Suprapubic skin (tissue), 4 donors: ENCODE measurements around the gene BAG5. TPM values are rescaled to one million over a fixed set of nuclear protein-coding genes. Genes with fewer than 3 reads are reported as not detected.

Source experiments
- DNase-seq, 2 donors: peaks; one replicate each; pipeline ENCODE4 v3.0.0-alpha.2; 2019; ENCODE audit warnings: low spot score in 2 of 2
- H3K27ac ChIP-seq: fragments of 200-600 bp; sonication (generic); one replicate; pipeline ENCODE4 v1.5.1; 2019
- H3K27me3 ChIP-seq: fragments of 200-600 bp; sonication (generic); one replicate; pipeline ENCODE4 v1.5.1; 2019
- H3K36me3 ChIP-seq: fragments of 200-600 bp; sonication (generic); one replicate; pipeline ENCODE4 v1.5.1; 2019
- H3K4me1 ChIP-seq: fragments of 200-600 bp; sonication (generic); one replicate; pipeline ENCODE4 v1.5.1; 2019
- H3K4me3 ChIP-seq: fragments of 200-600 bp; sonication (generic); one replicate; pipeline ENCODE4 v1.5.1; 2019; ENCODE audit warnings: mild to moderate bottlenecking
- H3K9me3 ChIP-seq: fragments of 200-600 bp; sonication (generic); one replicate; pipeline ENCODE4 v1.5.1; 2019
- CTCF ChIP-seq, 2 donors: fragments of 200-600 bp in 1 of 2; fragments of 450-650 bp in 1 of 2; sonication (generic) in 1 of 2; IDR thresholded peaks; one replicate each; pipeline ENCODE4 v1.5.1; 2016 to 2019; ENCODE audit warnings: antibody characterized with exemption in 2 of 2, mild to moderate bottlenecking in 1 of 2, moderate library complexity in 1 of 2
- EP300 ChIP-seq: sonication (generic); formaldehyde crosslinking; IDR thresholded peaks from one replicate; pipeline ENCODE4 v1.6.1; 2017; ENCODE audit warnings: antibody characterized with exemption
- POLR2A ChIP-seq, 2 donors: fragments of 450-650 bp; IDR thresholded peaks; one replicate each; pipeline ENCODE4 v1.6.1; 2017; ENCODE audit warnings: antibody characterized with exemption in 2 of 2, mild to moderate bottlenecking in 2 of 2, moderate library complexity in 2 of 2
- POLR2AphosphoS5 ChIP-seq, 3 donors: sonication (generic); formaldehyde crosslinking; IDR thresholded peaks; one replicate each; pipeline ENCODE4 v1.6.1; 2017; ENCODE audit warnings: antibody characterized with exemption in 3 of 3
- WGBS: methylation state at CpG from one replicate; pipeline ENCODE4 v1.1.5; 2018; 5-methylcytosine and 5-hydroxymethylcytosine counted together
- total RNA-seq, 4 donors: library from RNA; depleted of rRNA; stranded (reverse); fragments of >200 nt; gene quantifications; one replicate each; pipeline ENCODE4 v1.1.0, GENCODE V29; 2016

The BAG5 gene
- total RNA-seq, 4 donors from 2014 or later: 30.2 to 55.1 (median 39.9) TPM

- no peaks in the 10 kb centered on the region for H3K27me3 ChIP-seq
- TF ChIP-seq EP300: no peak
- TF ChIP-seq POLR2AphosphoS5 (IDR thresholded peaks at IDR 0.05): no peak
- no peak for TF ChIP-seq POLR2A (IDR thresholded peaks at IDR 0.05)
- no peak for TF ChIP-seq CTCF (IDR thresholded peaks at IDR 0.05)
- no peak overlapping the region for H3K4me3 ChIP-seq
- H3K9me3 ChIP-seq: no peaks in the 10 kb centered on the region
- peaks cover 27% of the 10 kb centered on the region for H3K36me3 ChIP-seq
- no peak overlapping the region for H3K27ac ChIP-seq
- 87% methylated on average over 18 of the region's 18 CpGs for WGBS
- no peak for DNase-seq
- H3K4me1 ChIP-seq: peaks cover 33% of the 10 kb centered on the region
Observed at GRCh38 chr14:103574707-103575285, 12.3 kb upstream of the BAG5 start.

- H3K4me1 ChIP-seq: peaks cover 33% of the 10 kb centered on the region
- H3K4me3 ChIP-seq: no peak overlapping the region
- no peak overlapping the region for H3K27ac ChIP-seq
- H3K9me3 ChIP-seq: no peaks in the 10 kb centered on the region
- no peak for DNase-seq
- H3K36me3 ChIP-seq: peaks cover 20% of the 10 kb centered on the region
- H3K27me3 ChIP-seq: no peaks in the 10 kb centered on the region
- no peak for TF ChIP-seq CTCF (IDR thresholded peaks at IDR 0.05)
- TF ChIP-seq EP300: no peak
- TF ChIP-seq POLR2A (IDR thresholded peaks at IDR 0.05): no peak
- TF ChIP-seq POLR2AphosphoS5 (IDR thresholded peaks at IDR 0.05): no peak
- WGBS: 60% methylated on average over 6 of the region's 6 CpGs
Observed at GRCh38 chr14:103574104-103574503, 11.6 kb upstream of the BAG5 start.

- WGBS: 81% methylated on average over 11 of the region's 11 CpGs
- H3K36me3 ChIP-seq: peaks cover 12% of the 10 kb centered on the region
- no peaks in the 10 kb centered on the region for H3K27me3 ChIP-seq
- no peaks in the 10 kb centered on the region for H3K9me3 ChIP-seq
- H3K27ac ChIP-seq: no peak overlapping the region
- TF ChIP-seq POLR2A (IDR thresholded peaks at IDR 0.05) (no peak), CTCF (IDR thresholded peaks at IDR 0.05) (no peak), EP300 (no peak), POLR2AphosphoS5 (IDR thresholded peaks at IDR 0.05) (no peak)
- peaks cover 22% of the 10 kb centered on the region for H3K4me1 ChIP-seq
- no peak overlapping the region for H3K4me3 ChIP-seq
- DNase-seq: no peak
Observed at GRCh38 chr14:103569408-103569807, 7.0 kb upstream of the BAG5 start.

- Histone ChIP-seq H3K9me3 (no peaks in the 10 kb centered on the region), H3K36me3 (peaks cover 12% of the 10 kb centered on the region), H3K4me3 (no peak overlapping the region), H3K27ac (no peak overlapping the region), H3K27me3 (no peaks in the 10 kb centered on the region), H3K4me1 (peaks cover 25% of the 10 kb centered on the region)
- no peak for DNase-seq
- TF ChIP-seq EP300: no peak
- no peak for TF ChIP-seq CTCF (IDR thresholded peaks at IDR 0.05)
- no peak for TF ChIP-seq POLR2A (IDR thresholded peaks at IDR 0.05)
- WGBS: 69% methylated on average over 7 of the region's 8 CpGs
Observed at GRCh38 chr14:103568952-103569351, 6.5 kb upstream of the BAG5 start.

- H3K27me3 ChIP-seq: no peaks in the 10 kb centered on the region
- peaks cover 55% of the 10 kb centered on the region for H3K4me1 ChIP-seq
- no peak for DNase-seq
- no peaks in the 10 kb centered on the region for H3K9me3 ChIP-seq
- WGBS: 67% methylated on average over 21 of the region's 21 CpGs
- no peak overlapping the region for H3K27ac ChIP-seq
- peaks cover 13% of the 10 kb centered on the region for H3K36me3 ChIP-seq
- H3K4me3 ChIP-seq: peak overlapping the region; percentile 89
- TF ChIP-seq EP300 (no peak), POLR2A (IDR thresholded peaks at IDR 0.05) (no peak), POLR2AphosphoS5 (IDR thresholded peaks at IDR 0.05) (no peak), CTCF (IDR thresholded peaks at IDR 0.05) (no peak)
Observed at GRCh38 chr14:103563844-103564505, 1.5 kb upstream of the BAG5 start.
